ENCODE results near the gene TNNT1. TPM values are rescaled to one million over a fixed set of nuclear protein-coding genes. Genes with fewer than 3 reads are reported as not detected.

The TNNT1 gene
- total RNA-seq, 1 donor from 2014 or later: 0.62 TPM

- TF ChIP-seq CTCF (IDR thresholded peaks at IDR 0.05): no peak
- no peak overlapping the region for H3K27ac Mint-ChIP-seq (ENCODE audit: unreplicated experiment)
- H3K9me3 Mint-ChIP-seq (ENCODE audit: low read depth): no peaks in the 10 kb centered on the region
- no peak overlapping the region for H3K4me3 Mint-ChIP-seq (ENCODE audit: unreplicated experiment)
- peaks cover 38% of the 10 kb centered on the region for H3K27me3 Mint-ChIP-seq (ENCODE audit: low read depth)
- H3K36me3 Mint-ChIP-seq (ENCODE audit: low read depth): peaks cover 5% of the 10 kb centered on the region
- DNase-seq (ENCODE audit: low spot score): no peak
- H3K4me1 Mint-ChIP-seq (ENCODE audit: low read depth): peaks cover 40% of the 10 kb centered on the region
Observed at GRCh38 chr19:55084416-55084815, 64.6 kb downstream of the TNNT1 start.

GRCh38 chr19:55083004-55083850 is 65.8 kb downstream of the TNNT1 start:
- TF ChIP-seq CTCF (IDR thresholded peaks at IDR 0.05): no peak
- Mint-ChIP-seq H3K4me3 (ENCODE audit: unreplicated experiment) (no peak overlapping the region), H3K27me3 (ENCODE audit: low read depth) (peaks cover 44% of the 10 kb centered on the region), H3K4me1 (ENCODE audit: low read depth) (peaks cover 33% of the 10 kb centered on the region), H3K27ac (ENCODE audit: unreplicated experiment) (no peak overlapping the region), H3K9me3 (ENCODE audit: low read depth) (no peaks in the 10 kb centered on the region), H3K36me3 (ENCODE audit: low read depth) (peaks cover 2% of the 10 kb centered on the region)
- no peak for DNase-seq (ENCODE audit: low spot score)

Small RNA genes lying within 50 kb of the gene (microRNA-seq; reads per million reads assigned to microRNA genes)
- gene MIR7975 (ENCODE audit: borderline number of aligned reads): not detected

Other genes starting within 250 kb of the TNNT1 start
- gene NCR1, start 243.1 kb downstream of the TNNT1 start, total RNA-seq: not detected in 3 replicates
- not detected in 3 replicates for gene NLRP7, start 201.7 kb downstream of the TNNT1 start, total RNA-seq
- gene NLRP2, start 182.8 kb downstream of the TNNT1 start, total RNA-seq: 19.1 to 21.7 TPM (median 21.1 TPM) in 3 replicates
- gene GP6, start 110.9 kb downstream of the TNNT1 start, total RNA-seq: 0.51 TPM in 1 of 3 replicates, not detected in the others
- 9.7 to 13.7 TPM (median 11.1 TPM) in 3 replicates for gene RDH13, start 86.1 kb downstream of the TNNT1 start, total RNA-seq
- gene EPS8L1, start 73.3 kb downstream of the TNNT1 start, total RNA-seq: 4.1 to 7.9 TPM (median 6.8 TPM) in 3 replicates
- gene PPP1R12C, start 31.6 kb downstream of the TNNT1 start, total RNA-seq: 86.1 to 111 TPM (median 103 TPM) in 3 replicates
- not detected in 3 replicates for gene TNNI3, start 8.5 kb upstream of the TNNT1 start, total RNA-seq
- 0.90 to 2.2 TPM (median 1.3 TPM) in 3 replicates for gene DNAAF3, start 17.4 kb upstream of the TNNT1 start, total RNA-seq
- 0.80 TPM in 1 of 3 replicates, not detected in the others for gene SYT5, start 31.1 kb upstream of the TNNT1 start, total RNA-seq
- gene PTPRH, start 60.3 kb upstream of the TNNT1 start, total RNA-seq: 0.42 to 0.54 TPM in 2 of 3 replicates, not detected in the other
- gene TMEM86B, start 79.6 kb upstream of the TNNT1 start, total RNA-seq: 1.4 to 1.5 TPM (median 1.4 TPM) in 3 replicates
- 47.6 to 58.4 TPM (median 49.9 TPM) in 3 replicates for gene PPP6R1, start 109.8 kb upstream of the TNNT1 start, total RNA-seq
- gene HSPBP1, start 130.9 kb upstream of the TNNT1 start, total RNA-seq: 22.7 to 30.3 TPM (median 24.2 TPM) in 3 replicates
- 14.0 to 15.9 TPM (median 15.3 TPM) in 3 replicates for gene BRSK1, start 134.8 kb upstream of the TNNT1 start, total RNA-seq
- not detected in 3 replicates for gene TMEM150B, start 176.1 kb upstream of the TNNT1 start, total RNA-seq
- gene KMT5C, start 190.7 kb upstream of the TNNT1 start, total RNA-seq: 9.5 to 14.6 TPM (median 9.7 TPM) in 3 replicates
- 0.17 to 0.23 TPM in 2 of 3 replicates, not detected in the other for gene COX6B2, start 205.5 kb upstream of the TNNT1 start, total RNA-seq
- not detected in 3 replicates for gene GARIN5B, start 214.1 kb upstream of the TNNT1 start, total RNA-seq
- 2.8 to 3.7 TPM (median 3.1 TPM) in 3 replicates for gene IL11, start 221.3 kb upstream of the TNNT1 start, total RNA-seq
- 0.52 to 1.0 TPM in 2 of 3 replicates, not detected in the other for gene TMEM190, start 227.6 kb upstream of the TNNT1 start, total RNA-seq
- 0.59 to 1.0 TPM (median 0.85 TPM) in 3 replicates for gene TMEM238, start 235.1 kb upstream of the TNNT1 start, total RNA-seq
- gene RPL28, start 236.7 kb upstream of the TNNT1 start, total RNA-seq: 1,343 to 1,376 TPM (median 1,346 TPM) in 3 replicates